H1 (cell line): Measurements from ENCODE around the gene SPATA33. TPM values are rescaled to one million over a fixed set of nuclear protein-coding genes. Genes with fewer than 3 reads are reported as not detected.

Experiments used
- NRF1 ChIP-seq: IDR thresholded peaks from 2 replicates; pipeline ENCODE4 v1.6.1; 2011; ENCODE audit warnings: mild to moderate bottlenecking, low read depth, low read length, improper control_type of control experiment
- polyA plus RNA-seq, 7 experiments: library from polyadenylated mRNA; depleted of rRNA in 3 of 7; stranded (reverse) in 5 of 7; unstranded in 2 of 7; fragments of >200 nt in 5 of 7; fragments of 200-250 nt in 2 of 7; gene quantifications; 1 replicate in 5 of 7; 2 replicates in 1 of 7; 4 replicates in 1 of 7; pipeline versions ENCODE4 v1.2.1 to v1.2.3, GENCODE V29; 2011 to 2013; ENCODE audit warnings: missing spikeins in 2 of 7, mixed read lengths in 2 of 7
- total RNA-seq: library from RNA; stranded (reverse); fragmentation: NEBNext Ultra II Directional; extraction: Animal tissue kit (Norgen Biotek cat#: 25700); gene quantifications from 2 replicates; pipeline ENCODE4 v1.2.1, GENCODE V29; 2021
- TF ChIP-seq, protein P1 (sequence below): fragments of 300-600 bp; sonication (generic); IDR thresholded peaks from 2 replicates; pipeline ENCODE4 v1.7.1; 2012; ENCODE audit warnings: low read length, moderate library complexity, mild to moderate bottlenecking, inconsistent platforms; ENCODE audit not compliant: insufficient replicate concordance

Gene SPATA33
- total and polyA plus RNA-seq, 2 of the 8 experiments (the other 6 are each of a cell fraction or from before 2014, with no cell fraction given): 5.4 to 16.9 TPM

DNA sequence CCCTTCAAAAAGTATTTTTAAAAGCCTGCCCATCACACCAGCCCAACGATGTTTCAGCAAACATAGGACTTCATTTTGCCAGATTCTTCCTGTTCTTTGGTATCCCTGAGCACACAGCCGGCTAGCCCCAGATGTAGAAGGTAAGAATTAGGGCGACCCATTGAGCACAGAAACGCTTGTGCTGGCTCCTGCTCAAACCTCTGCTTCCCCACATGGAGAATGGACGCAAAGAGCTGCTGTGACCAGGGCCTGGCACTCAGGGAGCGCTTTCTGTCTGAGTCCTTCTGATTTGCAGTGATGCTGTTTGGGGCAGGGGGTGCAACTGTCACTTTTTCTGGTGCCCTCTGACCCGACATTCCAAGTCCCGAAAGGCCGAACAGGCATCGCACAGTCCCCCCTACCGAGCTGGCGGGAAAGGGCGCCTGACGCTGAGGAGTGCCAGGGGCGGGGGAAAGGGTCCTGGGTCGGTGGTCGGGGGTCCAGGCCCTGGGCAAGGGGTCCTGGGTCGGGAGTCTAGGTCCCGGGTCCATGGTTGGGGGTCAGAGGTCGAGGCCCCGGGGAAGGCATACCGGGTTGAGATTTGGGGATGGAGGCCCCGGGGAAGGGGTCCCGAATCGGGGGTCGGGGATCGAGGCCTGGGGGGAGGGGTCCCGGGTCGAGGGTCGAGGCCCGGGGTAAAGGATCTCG lies 1.1 kb upstream of the SPATA33 start (continued):
- TF ChIP-seq, protein P1, sequence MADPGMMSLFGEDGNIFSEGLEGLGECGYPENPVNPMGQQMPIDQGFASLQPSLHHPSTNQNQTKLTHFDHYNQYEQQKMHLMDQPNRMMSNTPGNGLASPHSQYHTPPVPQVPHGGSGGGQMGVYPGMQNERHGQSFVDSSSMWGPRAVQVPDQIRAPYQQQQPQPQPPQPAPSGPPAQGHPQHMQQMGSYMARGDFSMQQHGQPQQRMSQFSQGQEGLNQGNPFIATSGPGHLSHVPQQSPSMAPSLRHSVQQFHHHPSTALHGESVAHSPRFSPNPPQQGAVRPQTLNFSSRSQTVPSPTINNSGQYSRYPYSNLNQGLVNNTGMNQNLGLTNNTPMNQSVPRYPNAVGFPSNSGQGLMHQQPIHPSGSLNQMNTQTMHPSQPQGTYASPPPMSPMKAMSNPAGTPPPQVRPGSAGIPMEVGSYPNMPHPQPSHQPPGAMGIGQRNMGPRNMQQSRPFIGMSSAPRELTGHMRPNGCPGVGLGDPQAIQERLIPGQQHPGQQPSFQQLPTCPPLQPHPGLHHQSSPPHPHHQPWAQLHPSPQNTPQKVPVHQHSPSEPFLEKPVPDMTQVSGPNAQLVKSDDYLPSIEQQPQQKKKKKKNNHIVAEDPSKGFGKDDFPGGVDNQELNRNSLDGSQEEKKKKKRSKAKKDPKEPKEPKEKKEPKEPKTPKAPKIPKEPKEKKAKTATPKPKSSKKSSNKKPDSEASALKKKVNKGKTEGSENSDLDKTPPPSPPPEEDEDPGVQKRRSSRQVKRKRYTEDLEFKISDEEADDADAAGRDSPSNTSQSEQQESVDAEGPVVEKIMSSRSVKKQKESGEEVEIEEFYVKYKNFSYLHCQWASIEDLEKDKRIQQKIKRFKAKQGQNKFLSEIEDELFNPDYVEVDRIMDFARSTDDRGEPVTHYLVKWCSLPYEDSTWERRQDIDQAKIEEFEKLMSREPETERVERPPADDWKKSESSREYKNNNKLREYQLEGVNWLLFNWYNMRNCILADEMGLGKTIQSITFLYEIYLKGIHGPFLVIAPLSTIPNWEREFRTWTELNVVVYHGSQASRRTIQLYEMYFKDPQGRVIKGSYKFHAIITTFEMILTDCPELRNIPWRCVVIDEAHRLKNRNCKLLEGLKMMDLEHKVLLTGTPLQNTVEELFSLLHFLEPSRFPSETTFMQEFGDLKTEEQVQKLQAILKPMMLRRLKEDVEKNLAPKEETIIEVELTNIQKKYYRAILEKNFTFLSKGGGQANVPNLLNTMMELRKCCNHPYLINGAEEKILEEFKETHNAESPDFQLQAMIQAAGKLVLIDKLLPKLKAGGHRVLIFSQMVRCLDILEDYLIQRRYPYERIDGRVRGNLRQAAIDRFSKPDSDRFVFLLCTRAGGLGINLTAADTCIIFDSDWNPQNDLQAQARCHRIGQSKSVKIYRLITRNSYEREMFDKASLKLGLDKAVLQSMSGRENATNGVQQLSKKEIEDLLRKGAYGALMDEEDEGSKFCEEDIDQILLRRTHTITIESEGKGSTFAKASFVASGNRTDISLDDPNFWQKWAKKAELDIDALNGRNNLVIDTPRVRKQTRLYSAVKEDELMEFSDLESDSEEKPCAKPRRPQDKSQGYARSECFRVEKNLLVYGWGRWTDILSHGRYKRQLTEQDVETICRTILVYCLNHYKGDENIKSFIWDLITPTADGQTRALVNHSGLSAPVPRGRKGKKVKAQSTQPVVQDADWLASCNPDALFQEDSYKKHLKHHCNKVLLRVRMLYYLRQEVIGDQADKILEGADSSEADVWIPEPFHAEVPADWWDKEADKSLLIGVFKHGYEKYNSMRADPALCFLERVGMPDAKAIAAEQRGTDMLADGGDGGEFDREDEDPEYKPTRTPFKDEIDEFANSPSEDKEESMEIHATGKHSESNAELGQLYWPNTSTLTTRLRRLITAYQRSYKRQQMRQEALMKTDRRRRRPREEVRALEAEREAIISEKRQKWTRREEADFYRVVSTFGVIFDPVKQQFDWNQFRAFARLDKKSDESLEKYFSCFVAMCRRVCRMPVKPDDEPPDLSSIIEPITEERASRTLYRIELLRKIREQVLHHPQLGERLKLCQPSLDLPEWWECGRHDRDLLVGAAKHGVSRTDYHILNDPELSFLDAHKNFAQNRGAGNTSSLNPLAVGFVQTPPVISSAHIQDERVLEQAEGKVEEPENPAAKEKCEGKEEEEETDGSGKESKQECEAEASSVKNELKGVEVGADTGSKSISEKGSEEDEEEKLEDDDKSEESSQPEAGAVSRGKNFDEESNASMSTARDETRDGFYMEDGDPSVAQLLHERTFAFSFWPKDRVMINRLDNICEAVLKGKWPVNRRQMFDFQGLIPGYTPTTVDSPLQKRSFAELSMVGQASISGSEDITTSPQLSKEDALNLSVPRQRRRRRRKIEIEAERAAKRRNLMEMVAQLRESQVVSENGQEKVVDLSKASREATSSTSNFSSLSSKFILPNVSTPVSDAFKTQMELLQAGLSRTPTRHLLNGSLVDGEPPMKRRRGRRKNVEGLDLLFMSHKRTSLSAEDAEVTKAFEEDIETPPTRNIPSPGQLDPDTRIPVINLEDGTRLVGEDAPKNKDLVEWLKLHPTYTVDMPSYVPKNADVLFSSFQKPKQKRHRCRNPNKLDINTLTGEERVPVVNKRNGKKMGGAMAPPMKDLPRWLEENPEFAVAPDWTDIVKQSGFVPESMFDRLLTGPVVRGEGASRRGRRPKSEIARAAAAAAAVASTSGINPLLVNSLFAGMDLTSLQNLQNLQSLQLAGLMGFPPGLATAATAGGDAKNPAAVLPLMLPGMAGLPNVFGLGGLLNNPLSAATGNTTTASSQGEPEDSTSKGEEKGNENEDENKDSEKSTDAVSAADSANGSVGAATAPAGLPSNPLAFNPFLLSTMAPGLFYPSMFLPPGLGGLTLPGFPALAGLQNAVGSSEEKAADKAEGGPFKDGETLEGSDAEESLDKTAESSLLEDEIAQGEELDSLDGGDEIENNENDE: no peak
- TF ChIP-seq NRF1: no peak
- TF ChIP-seq, all 59 proteins: peak for 0
